Psoas muscle (tissue), 8 donors: ENCODE data around the gene CGB7. TPM values are rescaled to one million over a fixed set of nuclear protein-coding genes. Genes with fewer than 3 reads are reported as not detected.

Source experiments
- ATAC-seq, 4 donors: fragments of 200-7000 bp; cut with Tn5 transposase; one replicate each; pipeline ENCODE4 v1.9.1; 2020; ENCODE audit warnings: moderate library complexity in 3 of 4, mild to moderate bottlenecking in 2 of 4
- DNase-seq, 2 donors: peaks; one replicate each; pipeline ENCODE4 v3.0.0-alpha.2; 2020
- H3K27ac ChIP-seq: fragments of 200-600 bp; one replicate; pipeline ENCODE4 v1.8.0; 2022
- H3K27me3 ChIP-seq, 3 donors: fragments of 200-600 bp in 1 of 3; one replicate each; pipeline versions ENCODE4 v1.6.1 to v1.8.0; 2013 to 2022; ENCODE audit warnings: low read length in 2 of 3, mild to moderate bottlenecking in 2 of 3, moderate library complexity in 1 of 3; ENCODE audit not compliant: insufficient read depth in 3 of 3
- H3K36me3 ChIP-seq, 2 donors: fragments of 200-600 bp in 1 of 2; one replicate each; pipeline versions ENCODE4 v1.6.1 to v1.8.0; 2013 to 2022; ENCODE audit warnings: low read depth in 1 of 2, mild to moderate bottlenecking in 1 of 2, moderate library complexity in 1 of 2; ENCODE audit not compliant: insufficient read depth in 1 of 2
- H3K4me1 ChIP-seq: fragments of 200-600 bp; one replicate; pipeline ENCODE4 v1.8.0; 2022
- H3K4me3 ChIP-seq: fragments of 200-600 bp; one replicate; pipeline ENCODE4 v1.8.0; 2022; ENCODE audit warnings: mild to moderate bottlenecking
- H3K9me3 ChIP-seq: fragments of 200-600 bp; one replicate; pipeline ENCODE4 v1.8.0; 2022
- WGBS, 3 donors: extraction: QIAGEN DNeasy Blood & Tissue Kit; methylation state at CpG; one replicate each; pipeline versions ENCODE4 v1.1.6 to v1.1.7; 2013; 5-methylcytosine and 5-hydroxymethylcytosine counted together
- intact Hi-C, 2 donors: fragments of 100-400 bp; cut with DNase I; formaldehyde crosslinking; loops; one replicate each; pipeline versions ENCODE4 v1.11.0 to v1.14.2; 2022
- polyA plus RNA-seq, 3 donors: library from polyadenylated mRNA; stranded (reverse); fragments of 200-250 nt; gene quantifications; one replicate each; pipeline ENCODE4 v1.2.3, GENCODE V29; 2013
- total RNA-seq, 4 donors: library from RNA; stranded (reverse); fragmentation: NEBNext Ultra II Directional in 2 of 4; extraction: Animal tissue kit (Norgen Biotek cat#: 25700) in 2 of 4; gene quantifications; one replicate each; pipeline versions ENCODE4 v1.2.1 to v1.2.4, GENCODE V29; 2021 to 2023
- TF ChIP-seq, protein P1 (sequence below): fragments of 200-600 bp; IDR thresholded peaks from one replicate; pipeline ENCODE4 v1.8.0; 2022; ENCODE audit warnings: antibody characterized with exemption
- donor health status: healthy with polysubstance abuse.
- donor health status: DM: no; HTN: no; CAD: no; lungs with moderate emphysema.
- donor health status: Bipolar disorder and iron deficiency.
- donor health status: healthy.
- donor health status: DM: yes; HTN: yes; CAD: no.
- donor health status: DM: no; HTN: no; CAD: no.
- donor health status: DM: no; HTN: no; CAD: no.
- donor health status: DM: yes; HTN: yes; CAD: no.

CGB7 gene
- total and polyA plus RNA-seq, 7 donors, result 0.20 to 1.1 (median 0.46) TPM

DNA sequence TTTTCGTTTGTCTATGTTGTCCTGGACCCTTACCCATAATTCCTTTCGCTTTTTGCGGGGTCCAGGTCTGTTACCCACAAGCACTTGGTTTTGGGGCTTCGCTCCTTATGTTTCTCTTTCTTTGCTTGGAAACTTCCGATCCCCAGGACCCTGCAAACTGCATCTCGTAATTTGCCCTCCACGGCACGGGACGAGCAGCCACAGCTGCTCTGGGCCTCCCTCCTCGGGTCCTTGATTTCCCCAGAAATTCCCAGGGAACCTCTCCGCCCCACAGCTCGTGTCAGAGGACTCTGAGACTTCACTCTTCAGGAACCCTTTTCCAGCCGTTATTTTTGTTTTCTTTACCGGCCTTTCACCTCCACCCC is 28.3 kb upstream of the CGB7 start:
- DNase-seq, result no peak
- H3K9me3 ChIP-seq, result no peaks in the 10 kb centered on the region
- H3K4me1 ChIP-seq, result peaks cover 18% of the 10 kb centered on the region
- H3K27me3 ChIP-seq, result no peaks in the 10 kb centered on the region
- peaks cover 2 to 41% of the 10 kb centered on the region in 2 donors for H3K36me3 ChIP-seq
- intact Hi-C loops, result no loop called here
- 0 to 1% (median 1%) methylated on average over 14 of the region's 14 CpGs for WGBS, 3 donors
- H3K27ac ChIP-seq, result peak overlapping the region; percentile 97
- H3K4me3 ChIP-seq, result peak overlapping the region; percentile 100
- TF ChIP-seq, protein P1, sequence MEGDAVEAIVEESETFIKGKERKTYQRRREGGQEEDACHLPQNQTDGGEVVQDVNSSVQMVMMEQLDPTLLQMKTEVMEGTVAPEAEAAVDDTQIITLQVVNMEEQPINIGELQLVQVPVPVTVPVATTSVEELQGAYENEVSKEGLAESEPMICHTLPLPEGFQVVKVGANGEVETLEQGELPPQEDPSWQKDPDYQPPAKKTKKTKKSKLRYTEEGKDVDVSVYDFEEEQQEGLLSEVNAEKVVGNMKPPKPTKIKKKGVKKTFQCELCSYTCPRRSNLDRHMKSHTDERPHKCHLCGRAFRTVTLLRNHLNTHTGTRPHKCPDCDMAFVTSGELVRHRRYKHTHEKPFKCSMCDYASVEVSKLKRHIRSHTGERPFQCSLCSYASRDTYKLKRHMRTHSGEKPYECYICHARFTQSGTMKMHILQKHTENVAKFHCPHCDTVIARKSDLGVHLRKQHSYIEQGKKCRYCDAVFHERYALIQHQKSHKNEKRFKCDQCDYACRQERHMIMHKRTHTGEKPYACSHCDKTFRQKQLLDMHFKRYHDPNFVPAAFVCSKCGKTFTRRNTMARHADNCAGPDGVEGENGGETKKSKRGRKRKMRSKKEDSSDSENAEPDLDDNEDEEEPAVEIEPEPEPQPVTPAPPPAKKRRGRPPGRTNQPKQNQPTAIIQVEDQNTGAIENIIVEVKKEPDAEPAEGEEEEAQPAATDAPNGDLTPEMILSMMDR, result no peak
- ATAC-seq, result no peak

DNA sequence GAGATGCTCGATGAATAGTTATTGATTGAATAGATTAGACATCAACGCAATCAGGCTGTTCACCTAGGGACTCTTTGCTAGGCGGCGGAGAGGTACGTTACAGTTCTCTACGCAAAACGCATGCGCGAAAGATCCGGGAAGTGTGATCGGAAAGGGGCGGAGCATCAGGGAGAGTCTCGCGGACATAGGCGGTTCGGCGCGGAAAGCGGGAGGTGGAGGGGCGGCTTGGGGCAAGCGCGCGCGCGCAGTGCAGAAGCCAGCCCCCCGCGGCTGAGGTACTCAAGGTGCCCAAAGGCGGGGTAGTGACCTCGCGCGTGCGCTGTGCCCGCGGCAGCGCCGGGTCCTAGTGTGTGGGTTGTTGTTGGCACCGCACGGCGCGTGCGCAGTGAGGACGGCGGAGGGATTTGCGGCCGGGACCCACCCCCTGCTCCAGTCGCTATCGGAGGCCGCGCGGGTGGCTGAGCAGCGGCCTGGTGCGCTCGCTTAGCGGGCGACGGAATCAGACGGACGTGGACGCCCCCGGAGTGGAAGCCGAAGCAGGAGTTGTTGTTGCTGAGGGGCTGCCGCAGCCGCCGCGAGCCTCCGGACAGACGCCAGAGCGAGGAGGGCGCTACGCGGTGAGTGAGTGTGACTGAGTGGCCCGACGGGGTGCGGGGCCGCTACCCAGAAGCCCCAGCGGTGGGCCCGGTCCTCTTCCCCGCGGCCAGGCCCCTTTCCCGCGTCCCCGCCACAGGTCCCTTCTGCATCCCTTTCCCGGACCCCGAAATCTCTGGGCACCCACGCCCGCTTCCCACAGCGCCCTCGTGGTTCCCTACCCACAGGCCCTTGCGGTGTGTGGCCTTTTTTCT is 27.7 kb upstream of the CGB7 start, which contains the start of gene SNRNP70:
TSS of gene SNRNP70 (plus strand) at position 432 of the 848 bp plus-strand sequence. CDS start 964 bp downstream, outside the sequence.
- intact Hi-C loops, result no loop called here
- H3K9me3 ChIP-seq, result no peaks in the 10 kb centered on the region
- H3K36me3 ChIP-seq, result peaks cover 2 to 35% of the 10 kb centered on the region in 2 donors
- peak within 1 kb of the TSS; percentile 97 for H3K27ac ChIP-seq
- TF ChIP-seq, protein P1, result no peak
- H3K27me3 ChIP-seq, result no peaks in the 10 kb centered on the region
- H3K4me3 ChIP-seq, result peak within 1 kb of the TSS; percentile 100
- H3K4me1 ChIP-seq, result peaks cover 18% of the 10 kb centered on the region
- peak; percentile 97 to 99 (median 98) for ATAC-seq
- WGBS, 3 donors, result 0% methylated on average over 72 to 89 of the region's 89 CpGs
- peak; percentile 100 for DNase-seq

DNA sequence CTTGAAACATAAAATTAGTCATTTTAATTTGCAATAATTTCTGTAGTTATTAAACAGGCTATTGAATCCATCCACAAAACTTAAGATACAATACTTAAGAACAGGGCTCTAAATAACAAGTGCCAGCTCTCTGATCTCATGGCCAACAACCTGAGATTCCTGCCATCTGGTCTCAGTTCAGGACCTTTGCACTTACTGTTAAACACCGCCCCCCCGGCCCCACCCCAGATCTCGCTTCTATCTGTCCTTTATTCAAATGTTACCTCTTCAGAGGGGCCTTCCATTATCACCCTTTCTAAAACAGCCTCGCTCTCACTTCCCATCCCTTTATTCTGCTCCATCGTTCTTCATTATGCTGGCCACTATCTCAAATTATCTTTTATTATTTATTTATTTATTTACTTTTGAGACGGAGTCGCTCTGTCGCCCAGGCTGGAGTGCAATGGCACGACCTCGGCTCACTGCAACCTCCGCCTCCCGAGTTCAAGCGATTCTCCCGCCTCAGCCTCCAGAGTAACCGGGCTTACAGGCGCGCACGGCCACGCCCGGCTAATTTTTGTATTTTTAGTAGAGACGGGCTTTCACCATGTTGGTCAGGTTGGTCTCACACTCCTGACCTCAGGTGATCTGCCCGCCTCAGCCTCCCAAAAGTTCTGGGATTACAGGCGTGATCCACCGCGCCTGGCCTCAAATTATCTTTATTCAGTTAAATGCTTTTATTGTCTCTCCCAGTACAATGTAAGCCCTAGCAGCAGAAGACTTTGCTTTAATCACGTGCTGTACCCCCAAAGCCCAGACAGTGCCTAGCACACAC is 26.9 kb upstream of the CGB7 start:
- intact Hi-C loops, result no loop called here
- 65 to 69% (median 66%) methylated on average over 26 of the region's 26 CpGs for WGBS, 3 donors
- DNase-seq, result no peak

DNA sequence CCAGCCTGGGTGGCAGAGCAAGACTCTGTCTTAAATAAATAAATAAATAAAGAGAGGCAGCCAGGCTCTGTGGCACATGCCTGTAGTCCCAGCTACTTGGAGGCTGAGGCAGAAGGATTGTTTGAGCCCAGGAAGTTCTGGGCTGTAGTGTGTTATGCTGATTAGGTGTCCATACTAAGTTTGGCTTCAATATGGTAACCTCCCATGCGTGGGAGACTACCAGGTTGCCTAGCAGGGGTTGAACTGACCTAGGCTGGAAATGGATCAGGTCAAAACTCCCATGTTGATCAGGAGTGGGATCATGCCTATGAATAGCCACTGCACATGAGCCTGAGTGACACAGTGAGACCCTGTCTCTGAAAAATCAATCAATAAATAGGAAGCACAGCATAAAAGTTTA is 23.7 kb upstream of the CGB7 start:
- H3K36me3 ChIP-seq, result no peaks in the 10 kb centered on the region
- 77 to 86% (median 86%) methylated on average over 1 of the region's 1 CpG for WGBS, 3 donors

More for the DNA sequence above, 26.9 kb upstream of the CGB7 start:
- H3K9me3 ChIP-seq, result no peaks in the 10 kb centered on the region
- peak overlapping the region; percentile 100 for H3K4me3 ChIP-seq
- H3K4me1 ChIP-seq, result peaks cover 18% of the 10 kb centered on the region
- H3K36me3 ChIP-seq, result peaks cover 2 to 27% of the 10 kb centered on the region in 2 donors
- no peak for ATAC-seq
- H3K27me3 ChIP-seq, result no peaks in the 10 kb centered on the region
- TF ChIP-seq, protein P1, result no peak
- H3K27ac ChIP-seq, result peak overlapping the region; percentile 97

More for the DNA sequence above, 23.7 kb upstream of the CGB7 start:
- Histone ChIP-seq H3K27me3 (no peaks in the 10 kb centered on the region), H3K9me3 (no peaks in the 10 kb centered on the region), H3K4me1 (peaks cover 4% of the 10 kb centered on the region), H3K4me3 (no peak overlapping the region), H3K27ac (no peak overlapping the region)
- TF ChIP-seq, protein P1, result no peak
- ATAC-seq (no peak), DNase-seq (no peak)
- intact Hi-C loops, result no loop called here
